ENCODE data around the gene CXCL14.

GRCh38 chr5:135599421-135600151 lies 20.8 kb upstream of the CXCL14 start:
- TF ChIP-seq POLR2AphosphoS5 (IDR thresholded peaks at IDR 0.05; ENCODE audit: low read depth, low read length) (no peak), POLR2A (IDR thresholded peaks at IDR 0.05; ENCODE audit: low read depth, low read length) (no peak), TAF1 (IDR thresholded peaks at IDR 0.05; ENCODE audit: borderline replicate concordance, low read depth, low read length) (no peak)
